Activated gamma-delta T cell (primary cell): Measurements from ENCODE around the gene CTBP2.
"Not testable (repeated sequence)": the region's sequence is repeated elsewhere in the genome, so short reads cannot be mapped to it uniquely, and the experiment has no call there.

ENCODE experiments used
- DNase-seq: peaks from one replicate; lab custom pipeline; 2025; lab: John Stamatoyannopoulos, UW

CTBP2 gene

DNA sequence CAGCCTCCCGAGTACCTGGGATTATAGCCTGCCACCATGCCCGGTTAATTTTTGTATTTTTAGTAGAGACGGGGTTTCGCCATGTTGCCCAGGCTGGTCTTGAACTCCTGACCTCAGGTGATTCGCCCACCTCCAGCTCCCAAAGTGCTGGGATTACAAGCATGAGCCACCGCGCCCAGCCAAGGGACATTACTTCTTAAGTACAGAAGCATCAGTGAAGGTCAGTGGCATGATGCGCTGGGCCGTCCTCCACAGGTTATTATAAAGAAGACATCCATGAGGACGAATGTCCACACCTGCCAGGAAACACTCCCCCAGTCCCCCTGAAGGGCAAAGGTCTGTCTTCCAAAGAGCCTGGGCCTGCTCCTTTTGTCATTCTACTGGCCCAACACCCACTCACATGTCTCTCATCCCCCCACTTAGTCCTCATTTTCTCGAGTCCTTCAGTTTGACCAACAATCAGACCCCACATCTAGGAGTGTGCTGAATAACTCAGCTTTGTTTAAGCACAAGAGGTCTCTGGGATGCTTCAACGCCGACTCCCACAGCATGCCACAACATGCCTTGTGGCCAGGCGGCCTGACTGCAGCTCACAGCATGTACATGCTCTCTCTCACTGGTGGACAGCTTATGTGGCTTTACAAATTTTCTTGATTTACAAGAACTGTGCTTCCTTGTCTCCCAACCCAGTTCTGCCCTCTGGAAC lies 73.0 kb downstream of the CTBP2 start:
- no peak for DNase-seq

DNA sequence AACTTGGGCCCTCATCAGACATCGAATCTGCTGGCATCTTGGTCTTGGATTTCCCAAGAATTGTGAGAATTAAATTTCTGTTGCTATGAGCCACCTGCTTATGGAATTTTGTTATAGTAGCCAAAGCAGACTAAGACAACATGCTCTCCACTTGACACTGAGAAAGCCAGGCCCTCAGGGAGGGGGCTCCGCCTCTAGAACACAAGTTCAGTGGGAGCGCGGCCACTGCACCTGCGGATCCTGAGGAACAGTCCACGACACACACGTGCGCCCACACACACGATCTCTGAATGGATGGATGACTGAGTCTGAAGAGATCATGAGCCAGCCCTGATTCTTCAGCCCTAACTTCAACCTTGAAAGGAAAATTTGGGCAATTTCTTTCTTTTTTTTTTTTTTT lies 73.7 kb downstream of the CTBP2 start:
- no peak for DNase-seq

DNA sequence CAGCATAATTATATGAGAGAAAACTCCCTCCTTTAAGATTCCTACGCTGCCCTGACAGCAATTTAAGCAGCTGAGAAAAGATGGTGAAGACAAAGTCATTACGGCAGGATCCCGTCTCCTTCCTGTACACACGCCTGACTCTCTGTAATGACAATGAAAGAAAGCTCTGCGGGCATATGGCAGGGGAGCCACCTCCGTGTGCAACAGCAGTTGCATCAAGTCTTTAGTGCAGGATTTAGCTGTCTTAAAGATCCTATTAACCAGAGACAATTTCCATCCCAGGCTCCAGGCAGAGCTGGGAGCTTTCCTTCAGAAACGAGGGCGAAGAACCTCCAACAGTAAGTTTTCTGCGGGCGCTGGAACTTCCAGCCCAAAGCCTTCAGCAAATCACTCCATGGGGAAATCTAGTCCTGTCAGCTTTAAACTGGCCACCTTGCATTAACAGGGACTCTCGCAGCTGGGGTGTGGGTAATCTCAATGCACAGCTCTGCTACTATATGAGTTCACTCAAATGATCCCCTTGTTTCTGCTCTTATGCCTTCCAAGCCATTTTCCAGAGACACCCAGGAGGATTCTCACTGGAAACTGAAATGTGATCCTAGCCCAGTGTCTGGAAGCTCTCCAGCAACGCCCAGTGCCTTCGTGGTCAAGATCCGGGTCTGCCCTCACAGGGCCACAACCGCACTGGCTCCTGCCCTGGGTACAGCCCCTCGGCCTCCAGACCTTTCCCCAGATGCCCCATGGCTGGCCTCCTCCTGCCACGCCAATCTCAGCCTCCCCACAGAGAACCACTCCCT lies 74.9 kb downstream of the CTBP2 start:
- DNase-seq = no peak

DNA sequence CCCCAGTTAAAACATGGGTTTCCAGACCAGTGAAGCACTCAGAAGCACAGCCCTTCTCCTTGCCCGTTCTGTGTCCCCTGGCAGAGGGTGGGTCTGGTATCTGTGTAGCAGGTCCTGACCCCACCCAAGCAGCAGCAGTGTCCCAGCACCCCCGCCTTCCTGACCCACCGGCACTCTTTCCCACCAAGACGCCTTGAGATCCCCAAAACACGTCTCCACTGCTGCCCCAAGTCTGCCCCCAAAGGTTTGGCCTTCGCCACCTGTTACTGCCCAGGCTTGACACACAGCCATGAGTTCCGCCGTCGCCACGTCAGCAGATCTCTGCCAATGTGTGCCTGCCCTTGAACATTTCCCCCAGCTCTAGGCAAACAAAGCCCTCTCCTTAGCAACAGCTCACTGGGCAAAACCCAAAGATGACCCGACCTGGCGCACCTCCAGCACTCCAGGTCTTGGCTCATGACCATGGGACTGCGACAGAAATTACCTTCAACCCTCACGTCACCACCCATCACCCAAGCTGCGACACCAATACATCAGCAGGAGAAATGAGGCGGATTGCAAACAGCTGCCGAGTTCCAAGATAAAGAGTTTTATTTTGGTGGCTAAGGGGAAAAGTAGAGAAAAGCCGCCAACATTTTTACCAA lies 75.6 kb downstream of the CTBP2 start:
- DNase-seq = no peak

DNA sequence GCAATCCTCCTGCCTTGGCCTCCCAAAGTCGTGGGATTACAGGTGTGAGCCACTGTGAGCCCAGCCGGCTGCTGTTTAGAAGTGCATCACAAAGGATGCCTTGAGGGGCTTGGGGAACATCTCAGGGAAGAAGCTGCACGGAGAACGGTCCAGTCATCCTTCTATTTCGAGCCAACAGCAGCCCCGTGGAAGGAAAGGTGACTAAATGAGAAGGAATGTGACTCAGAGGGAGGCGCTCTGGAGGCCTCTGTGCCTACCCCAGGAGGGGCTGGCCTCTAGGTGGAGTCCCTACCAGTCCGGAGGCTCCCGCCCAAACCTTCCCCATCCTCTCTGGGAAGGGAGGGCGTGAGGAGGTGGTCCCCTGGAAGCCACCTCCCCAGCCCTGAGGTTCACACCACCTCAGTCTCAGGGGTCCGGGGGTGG lies 76.2 kb downstream of the CTBP2 start:
- no peak for DNase-seq

DNA sequence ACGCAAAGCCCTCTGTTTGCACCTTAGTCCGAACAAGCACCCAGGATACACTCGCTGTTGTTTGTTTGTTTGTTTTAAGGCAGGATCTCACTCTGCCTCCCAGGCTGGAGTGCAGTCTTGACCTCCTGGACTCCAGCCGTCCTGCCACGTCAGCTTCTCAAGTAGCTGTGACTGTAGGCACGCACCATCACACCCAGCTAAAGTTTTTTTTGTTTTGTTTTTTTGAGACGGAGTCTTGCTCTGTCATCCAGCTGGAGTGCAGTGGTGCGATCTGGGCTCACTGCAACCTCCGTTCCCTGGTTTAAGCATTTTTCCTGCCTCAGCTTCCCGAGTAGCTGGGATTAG lies 76.8 kb downstream of the CTBP2 start:
- no peak for DNase-seq

DNA sequence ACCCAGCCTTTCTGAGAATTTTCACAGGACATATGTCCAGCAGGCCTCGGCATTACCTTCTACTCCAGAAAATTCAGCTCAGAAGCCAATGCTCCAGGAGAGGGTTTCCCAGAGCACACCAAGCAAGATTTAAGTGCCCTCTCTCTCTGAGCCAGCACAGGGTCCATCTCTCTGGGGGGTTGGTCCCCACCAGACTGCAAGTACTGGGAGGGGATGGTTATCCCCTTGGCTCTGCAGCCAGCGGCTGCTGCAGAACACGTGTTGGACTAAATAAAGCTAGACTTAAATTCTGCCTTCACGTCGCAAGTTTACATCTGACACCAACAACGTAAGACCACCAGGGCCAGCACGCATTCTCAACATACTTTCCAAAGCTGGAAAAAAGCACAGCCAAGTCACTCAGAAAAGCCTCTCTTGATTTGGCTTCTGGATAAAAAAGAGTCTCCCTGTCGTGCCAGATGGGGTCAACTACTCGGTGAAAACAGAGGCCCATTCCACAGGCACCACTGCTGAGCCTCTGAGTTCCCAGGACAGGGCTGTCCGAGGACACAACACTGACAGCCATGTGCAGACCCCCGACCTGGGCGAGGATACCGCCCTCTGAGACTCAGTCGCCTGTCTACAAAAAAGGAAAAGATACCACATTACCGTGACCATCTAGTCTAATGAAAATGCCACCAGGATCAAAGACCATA lies 77.3 kb downstream of the CTBP2 start:
- DNase-seq = no peak

DNA sequence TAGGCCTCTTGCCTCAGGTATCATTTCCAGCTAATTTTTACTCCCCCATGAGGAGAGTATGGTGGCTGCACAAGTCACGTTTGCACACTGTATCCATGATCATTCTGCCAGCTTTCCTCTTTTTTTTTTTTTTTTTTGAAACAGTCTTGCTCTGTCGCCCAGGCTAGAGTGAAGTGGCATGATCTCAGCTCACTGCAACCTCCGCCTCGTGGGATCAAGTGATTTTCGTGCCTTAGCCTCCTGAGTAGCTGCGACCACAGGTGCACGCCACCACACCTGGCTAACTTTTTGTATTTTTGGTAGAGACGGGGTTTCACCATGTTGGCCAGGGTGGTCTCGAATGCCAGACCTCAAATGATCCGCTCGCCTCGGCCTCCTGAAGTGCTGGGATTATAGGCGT lies 77.9 kb downstream of the CTBP2 start:
- DNase-seq = not testable (repeated sequence)

DNA sequence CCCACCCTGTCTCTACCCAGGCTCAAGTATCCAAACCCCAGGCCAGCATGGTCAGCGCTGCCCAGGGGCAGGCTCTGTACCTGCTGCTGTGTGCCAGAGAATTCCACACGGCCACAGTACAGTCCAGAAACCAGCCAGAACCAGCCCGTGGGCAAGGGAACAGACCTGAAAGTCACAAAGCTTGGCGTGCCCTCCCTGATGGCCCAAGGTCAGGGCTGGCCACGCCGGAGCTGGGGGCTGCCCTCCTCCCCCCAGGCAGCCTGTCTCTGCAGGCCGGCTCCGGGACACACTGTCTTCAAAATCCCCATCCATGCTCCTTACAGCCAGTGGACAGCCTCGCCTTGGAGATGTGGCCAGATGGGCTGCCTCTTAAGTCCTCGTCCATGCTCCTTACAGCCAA lies 78.4 kb downstream of the CTBP2 start:
- no peak for DNase-seq

DNA sequence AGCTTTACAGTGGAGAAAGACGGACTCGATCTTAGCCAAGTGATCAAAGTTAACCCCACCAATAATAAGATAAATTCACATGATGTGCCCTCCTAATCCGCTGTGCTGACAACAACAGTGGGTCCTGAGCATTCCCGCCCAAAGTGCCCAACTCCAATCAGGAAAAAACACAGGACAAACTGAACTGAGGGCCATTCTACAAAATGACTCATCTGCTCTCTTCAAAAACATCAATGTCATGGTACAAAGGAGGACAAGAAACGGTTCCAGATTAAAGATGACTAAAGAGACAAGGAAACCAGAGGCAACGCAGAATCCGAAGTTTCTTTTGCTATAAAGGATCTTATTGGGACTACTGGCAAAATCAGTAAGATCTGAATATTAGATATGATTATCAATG lies 79.4 kb downstream of the CTBP2 start:
- no peak for DNase-seq

DNA sequence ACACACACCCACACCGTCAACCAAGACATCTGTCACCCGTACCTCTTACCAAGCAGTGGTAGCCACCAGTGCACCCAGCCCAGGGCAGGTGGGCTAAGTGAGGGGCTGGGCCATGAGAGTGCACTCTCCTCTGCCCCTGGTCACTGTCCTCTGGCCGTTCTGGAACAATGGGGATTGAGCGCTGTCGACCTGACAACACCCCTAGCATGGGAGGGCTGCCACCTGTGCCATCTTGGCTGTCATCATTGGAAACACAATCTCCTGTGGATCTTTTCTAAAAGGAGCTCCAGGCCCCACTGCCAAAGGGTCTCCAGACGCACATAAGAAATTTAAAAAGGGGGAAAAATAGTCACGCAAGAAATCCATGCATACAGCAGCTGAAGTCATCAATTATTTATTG lies 80.1 kb downstream of the CTBP2 start:
- DNase-seq = no peak

DNA sequence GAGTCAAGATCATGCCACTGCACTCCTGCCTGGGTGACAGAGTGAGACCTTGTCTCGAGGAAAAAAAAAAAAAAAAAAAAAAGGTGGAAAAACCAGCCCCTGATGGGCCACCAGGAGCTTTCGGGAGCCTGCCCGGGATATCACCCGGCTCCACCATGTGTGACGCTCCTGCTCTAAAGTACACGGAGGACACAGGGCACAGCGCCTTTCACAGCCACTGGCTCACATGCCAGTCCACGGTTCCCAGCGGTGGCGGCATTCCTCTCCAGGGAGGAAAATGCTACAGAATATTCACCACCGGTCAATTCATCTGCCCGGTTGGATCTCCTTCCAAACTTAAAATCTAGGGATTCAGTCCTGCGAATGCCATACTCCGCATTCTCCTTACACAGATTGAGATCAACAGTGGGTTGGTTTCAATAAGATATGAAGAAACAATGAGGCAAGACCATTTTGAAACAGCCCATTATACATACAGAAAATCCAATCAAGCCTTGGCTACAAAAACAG lies 81.2 kb downstream of the CTBP2 start:
- no peak for DNase-seq

DNA sequence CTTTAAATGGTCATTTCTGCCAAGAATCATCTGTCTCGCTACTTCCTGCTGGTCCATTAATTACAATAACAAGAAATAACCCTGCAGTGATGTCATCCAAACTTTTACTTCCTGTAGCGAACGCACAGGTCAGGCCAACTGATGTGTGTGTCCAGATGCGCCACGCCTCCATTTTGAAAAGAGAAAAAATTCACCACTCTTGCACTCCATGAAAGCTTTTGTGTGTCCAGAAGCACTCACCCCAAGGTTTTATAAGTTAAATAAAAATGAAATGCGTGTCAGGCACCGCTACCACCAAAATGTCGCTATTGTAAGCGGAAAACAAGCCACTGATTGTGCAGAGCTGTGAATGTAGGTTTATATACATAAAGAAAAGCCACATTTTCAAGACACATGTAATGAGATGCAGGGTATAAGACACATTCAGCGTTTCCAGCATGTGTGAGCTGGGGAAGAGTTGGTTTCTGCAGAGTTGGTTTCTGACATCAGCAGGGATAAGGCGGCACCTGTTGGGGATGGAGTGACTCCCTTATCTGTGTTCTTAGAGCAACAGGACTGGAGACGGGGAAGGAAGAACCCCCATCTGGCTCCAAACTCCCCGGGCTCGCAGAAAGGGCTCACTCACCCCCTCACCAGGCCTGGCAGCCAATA lies 83.3 kb downstream of the CTBP2 start:
- no peak for DNase-seq

DNA sequence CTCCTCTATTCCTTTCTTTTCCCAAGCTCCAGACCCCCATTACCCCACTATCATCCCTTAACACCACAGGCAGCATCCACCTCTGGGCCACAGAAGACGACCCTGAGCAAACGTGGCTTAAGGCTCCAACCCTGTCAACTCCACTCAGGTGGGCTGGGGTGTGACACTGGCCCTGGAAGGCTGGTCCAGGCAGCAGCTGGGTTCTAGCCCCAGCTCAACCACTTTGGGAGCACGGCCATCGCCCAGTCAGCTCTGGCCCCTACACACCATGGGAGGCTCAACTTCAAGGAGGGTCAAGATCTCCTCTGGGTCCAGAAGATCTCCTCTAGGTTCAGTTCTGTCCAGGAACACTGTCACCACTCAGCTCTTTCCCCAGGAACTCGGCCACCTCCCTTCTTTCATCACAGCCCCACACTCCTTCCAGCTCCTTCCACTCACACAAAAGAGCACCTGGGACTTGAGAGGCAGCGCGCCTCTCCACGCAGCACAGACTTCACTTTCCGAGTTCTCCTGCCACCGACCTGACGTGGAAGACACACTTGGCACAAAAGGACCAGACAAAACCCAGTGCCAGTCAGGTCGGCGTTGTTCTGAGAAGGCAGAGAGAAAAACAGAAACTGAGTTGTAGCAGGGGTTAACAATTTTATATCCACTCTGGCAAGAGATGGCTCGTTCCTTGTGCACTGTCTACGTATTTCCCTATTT lies 84.1 kb downstream of the CTBP2 start:
- no peak for DNase-seq

DNA sequence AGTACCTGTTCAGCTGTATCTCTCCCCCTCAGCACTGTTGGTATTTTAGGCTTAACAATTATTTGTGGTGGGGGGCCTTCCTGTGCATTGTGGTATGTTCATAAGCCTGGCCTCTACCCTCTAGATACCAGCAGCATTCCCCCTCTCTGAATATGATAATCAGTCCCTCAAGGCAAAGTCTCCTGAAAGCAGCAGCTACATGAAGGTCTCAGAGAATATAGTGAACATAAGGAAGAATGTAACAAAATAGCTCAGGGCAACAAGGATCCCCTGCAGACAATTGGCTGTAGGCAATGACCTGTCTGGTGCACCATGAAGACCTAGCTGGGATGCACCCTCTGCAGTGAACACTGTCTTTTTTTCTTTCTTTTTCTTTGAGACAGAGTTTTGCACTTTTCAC lies 86.4 kb downstream of the CTBP2 start:
- DNase-seq = no peak

DNA sequence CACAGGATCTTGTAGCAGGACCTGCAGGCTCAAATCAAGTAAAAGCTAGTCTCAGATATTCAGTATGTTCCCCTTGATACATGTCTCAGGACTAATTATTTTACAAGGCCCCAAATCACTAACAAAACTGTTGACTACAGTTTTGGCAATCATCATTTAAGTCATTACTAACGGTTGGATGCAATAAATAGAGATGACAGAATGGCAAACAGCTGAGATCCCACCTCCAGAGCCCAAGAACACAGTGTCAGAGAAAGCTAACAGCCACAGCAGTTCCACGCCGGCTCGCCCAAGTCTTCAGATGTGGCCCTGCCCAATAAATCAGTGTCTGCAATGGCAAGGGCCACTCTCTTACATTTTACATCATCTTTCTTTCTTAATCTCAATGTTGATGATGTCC lies 87.6 kb downstream of the CTBP2 start:
- DNase-seq = no peak

DNA sequence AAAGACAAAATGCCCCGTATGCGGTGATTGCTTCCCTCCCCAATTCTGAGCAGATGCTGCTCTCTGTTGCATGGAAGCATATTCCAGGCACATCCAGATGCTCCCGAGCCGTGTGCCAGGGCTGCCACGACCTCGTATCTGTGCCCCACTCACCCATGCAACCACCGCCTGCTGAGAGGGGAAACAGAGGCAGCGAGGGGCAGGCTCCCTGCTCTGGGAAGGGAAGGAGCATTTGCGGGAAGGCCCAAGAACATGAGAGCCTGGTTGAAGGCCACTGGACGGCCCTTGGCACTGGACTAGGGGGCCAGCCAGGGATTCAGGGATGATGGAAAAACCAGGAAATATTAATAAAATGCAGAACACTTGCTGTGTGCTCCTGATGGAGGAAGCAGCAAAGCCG lies 89.4 kb downstream of the CTBP2 start:
- no peak for DNase-seq

DNA sequence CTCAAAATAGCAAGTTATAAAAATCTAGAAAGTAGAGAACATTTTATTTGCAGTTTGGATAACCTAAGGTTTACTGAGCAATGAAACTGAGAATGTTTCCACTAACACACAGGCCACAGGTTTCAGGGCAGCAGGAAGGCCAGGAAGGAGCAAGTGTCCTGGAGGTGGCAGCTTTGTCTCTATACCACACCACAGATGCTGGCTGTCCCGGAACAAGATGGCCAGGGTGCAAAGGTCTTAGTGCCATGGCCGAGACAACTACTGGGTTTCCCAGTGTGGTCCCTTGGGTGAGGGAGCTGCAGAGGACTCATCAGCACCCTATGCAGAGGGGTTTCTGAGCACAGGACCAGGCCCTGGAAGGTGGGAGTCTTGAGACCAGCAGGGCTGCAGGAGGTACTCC lies 92.0 kb downstream of the CTBP2 start:
- DNase-seq = no peak

DNA sequence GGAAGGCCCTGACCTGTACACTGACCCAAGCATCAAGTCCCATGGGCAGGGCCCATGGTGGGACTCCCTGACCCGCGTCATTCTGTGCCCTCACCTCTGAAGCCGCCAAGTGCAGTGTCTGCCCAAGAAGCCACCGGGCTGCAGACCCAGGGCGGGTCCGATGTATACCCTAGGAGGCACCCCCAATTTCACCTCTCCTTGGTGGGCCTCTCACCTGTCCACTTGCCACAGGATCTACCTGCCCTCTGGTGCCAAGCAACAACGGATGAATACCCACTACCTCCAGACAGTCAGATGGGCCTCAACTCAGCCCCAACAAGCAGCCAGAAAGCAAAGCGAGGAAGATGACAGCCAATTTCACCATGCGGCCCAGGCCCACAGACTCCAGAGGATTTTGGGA lies 92.6 kb downstream of the CTBP2 start:
- no peak for DNase-seq

DNA sequence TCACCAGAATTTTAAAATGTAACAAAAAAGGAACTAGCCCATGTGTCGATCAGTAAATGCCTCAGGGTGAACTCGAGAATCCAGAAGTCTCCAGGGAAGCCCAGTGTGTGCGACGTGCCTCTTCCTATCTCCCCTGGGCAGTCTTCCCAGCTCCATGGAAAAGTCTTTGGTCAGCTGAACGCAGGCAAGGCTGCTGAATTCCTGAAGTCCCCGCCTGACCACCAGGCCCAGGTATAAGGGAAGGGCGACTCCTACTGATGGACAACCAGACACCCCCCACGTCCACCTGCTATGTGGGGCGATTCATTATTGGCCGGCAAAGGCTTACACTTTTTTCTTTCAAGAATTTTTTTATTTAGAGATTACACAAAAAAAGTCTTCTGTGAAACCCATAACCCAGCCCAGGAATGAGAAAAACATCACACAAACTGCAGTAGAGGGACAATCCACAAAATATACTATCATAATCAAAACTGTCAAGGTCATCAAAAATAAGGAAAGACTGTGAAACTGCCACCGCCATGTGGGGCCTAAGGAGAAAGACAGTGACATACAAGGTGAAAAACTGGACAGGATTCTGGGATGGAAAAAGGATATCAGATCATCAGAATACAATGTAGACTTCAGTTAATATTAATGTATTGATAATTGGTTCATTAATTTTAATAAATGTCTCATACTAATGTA lies 93.5 kb downstream of the CTBP2 start:
- DNase-seq = no peak
